ENCODE results near the gene SAMD8.

GRCh38 chr10:75084834-75085384 is 26.5 kb upstream of the SAMD8 start:
- TF ChIP-seq CTCF (conservative IDR thresholded peaks at IDR 0.05) (no peak), ZFX (IDR thresholded peaks at IDR 0.05) (no peak)

Measured in C4-2B (cell line).